ENCODE data around the gene RAB11FIP4.

RAB11FIP4 gene

GRCh38 chr17:31387438-31387837, 4.0 kb upstream of the RAB11FIP4 start:
- no peak for DNase-seq (ENCODE audit: low read depth)

GRCh38 chr17:31388351-31388750, 3.1 kb upstream of the RAB11FIP4 start:
- DNase-seq (ENCODE audit: low read depth) = no peak

GRCh38 chr17:31388770-31389656, 2.5 kb upstream of the RAB11FIP4 start:
- no peak for DNase-seq (ENCODE audit: low read depth)

GRCh38 chr17:31389657-31390381, 1.7 kb upstream of the RAB11FIP4 start:
- DNase-seq (ENCODE audit: low read depth) = no peak

GRCh38 chr17:31390426-31390747, 1.1 kb upstream of the RAB11FIP4 start:
- DNase-seq (ENCODE audit: low read depth) = no peak

GRCh38 chr17:31390748-31391495, 553 bp upstream of the RAB11FIP4 start:
- no peak for DNase-seq (ENCODE audit: low read depth)

- no peak for DNase-seq (ENCODE audit: low read depth)
These were observed 754 bp downstream of the RAB11FIP4 start for GRCh38 chr17:31392002-31392855.

GRCh38 chr17:31392856-31393748, 1.6 kb downstream of the RAB11FIP4 start:
- DNase-seq (ENCODE audit: low read depth) = no peak

GRCh38 chr17:31393749-31394146, 2.3 kb downstream of the RAB11FIP4 start:
- DNase-seq (ENCODE audit: low read depth) = no peak

- no peak for DNase-seq (ENCODE audit: low read depth)
These were observed 3.1 kb downstream of the RAB11FIP4 start for GRCh38 chr17:31394544-31394943.

- no peak for DNase-seq (ENCODE audit: low read depth)
These were observed 5.9 kb downstream of the RAB11FIP4 start for GRCh38 chr17:31397256-31397939.

GRCh38 chr17:31398381-31399311, 7.2 kb downstream of the RAB11FIP4 start:
- no peak for DNase-seq (ENCODE audit: low read depth)

GRCh38 chr17:31400481-31400950, 9.0 kb downstream of the RAB11FIP4 start:
- no peak for DNase-seq (ENCODE audit: low read depth)

GRCh38 chr17:31401456-31402254, 10.2 kb downstream of the RAB11FIP4 start:
- DNase-seq (ENCODE audit: low read depth) = no peak

- DNase-seq (ENCODE audit: low read depth) = no peak
These were observed 12.8 kb downstream of the RAB11FIP4 start for GRCh38 chr17:31404028-31404949.

- no peak for DNase-seq (ENCODE audit: low read depth)
These were observed 14.5 kb downstream of the RAB11FIP4 start for GRCh38 chr17:31405890-31406371.

GRCh38 chr17:31408586-31408985, 17.1 kb downstream of the RAB11FIP4 start:
- no peak for DNase-seq (ENCODE audit: low read depth)
